Embryonic facial prominence (tissue), 1 donor: ENCODE data around the gene CYBA.

Experiments used
- DNase-seq: peaks from one replicate; pipeline ENCODE4 v3.0.0-alpha.2; 2016; ENCODE audit errors: extremely low spot score

The CYBA gene

DNA sequence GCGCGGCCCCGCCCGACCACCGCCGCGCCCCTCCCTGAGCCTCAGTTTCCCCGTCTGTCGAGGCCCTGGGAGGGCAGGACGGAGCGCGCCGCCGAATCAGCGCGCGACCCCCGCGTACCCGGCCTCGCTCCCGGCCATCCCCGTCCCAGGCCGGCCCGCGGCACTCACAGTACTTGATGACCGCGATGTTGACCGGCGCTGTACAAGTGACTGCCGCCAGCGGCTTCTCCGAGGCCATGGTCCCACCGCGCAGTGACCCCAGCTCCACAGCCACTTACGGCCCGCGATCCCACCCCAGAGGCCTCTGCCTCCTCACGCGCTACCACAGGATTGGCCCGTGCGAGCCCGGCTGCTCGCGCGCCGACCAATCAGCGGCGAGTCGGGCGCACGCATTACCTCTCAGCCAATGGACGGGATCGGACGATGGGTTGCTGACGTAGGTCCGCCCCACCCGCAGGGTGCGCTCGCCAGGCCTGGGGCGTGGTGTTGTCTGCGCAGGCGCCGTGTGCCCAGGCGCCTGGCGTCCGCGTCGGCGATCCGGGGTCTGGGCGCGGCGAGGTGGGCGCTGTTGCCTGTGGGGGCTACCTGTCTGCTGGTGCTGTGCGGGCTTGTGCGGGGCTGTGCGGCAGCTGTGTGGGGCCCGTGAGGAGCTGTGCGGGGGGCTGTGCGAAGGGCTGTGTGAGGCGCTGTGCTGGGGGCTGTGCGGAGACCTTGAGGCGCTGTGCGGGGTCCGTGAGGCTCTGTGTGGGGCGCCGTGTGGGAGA, 12.2 kb upstream of the CYBA start, which contains the start of gene MVD:
TSS of gene MVD (minus strand) at position 249 of the 764 bp plus-strand sequence. CDS start at position 238, 11 bp downstream.
- DNase-seq, result peak; percentile 95

DNA sequence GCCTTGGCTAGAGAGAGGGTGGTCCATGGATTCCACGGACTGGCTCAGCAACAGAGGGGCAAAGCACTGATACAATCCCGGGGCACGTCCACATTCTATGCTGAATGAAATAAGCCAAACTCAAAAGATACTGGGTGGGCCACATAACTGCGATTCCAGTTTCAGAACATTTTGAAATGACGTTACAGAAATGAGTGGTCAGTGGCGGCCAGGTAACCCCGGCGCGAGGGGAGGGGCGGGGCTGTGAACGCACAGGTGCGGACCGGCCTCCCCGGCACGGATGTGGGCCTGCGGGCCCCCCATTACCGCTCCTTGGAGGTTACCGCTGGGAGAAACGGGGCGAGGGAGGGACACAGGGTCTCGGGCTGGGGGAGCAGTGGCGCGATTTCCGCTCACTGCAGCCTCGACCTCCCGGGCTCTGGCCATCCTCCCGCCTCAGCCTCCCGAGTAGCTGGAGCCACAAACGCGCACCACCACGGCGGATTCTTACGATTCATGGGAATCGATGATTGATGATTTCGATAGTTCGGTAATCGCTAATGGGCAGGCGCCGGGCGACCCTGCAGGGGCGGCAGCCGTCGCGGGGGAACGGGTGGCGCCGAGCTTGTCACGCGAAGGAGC, 11.5 kb upstream of the CYBA start:
- DNase-seq, result no peak

DNA sequence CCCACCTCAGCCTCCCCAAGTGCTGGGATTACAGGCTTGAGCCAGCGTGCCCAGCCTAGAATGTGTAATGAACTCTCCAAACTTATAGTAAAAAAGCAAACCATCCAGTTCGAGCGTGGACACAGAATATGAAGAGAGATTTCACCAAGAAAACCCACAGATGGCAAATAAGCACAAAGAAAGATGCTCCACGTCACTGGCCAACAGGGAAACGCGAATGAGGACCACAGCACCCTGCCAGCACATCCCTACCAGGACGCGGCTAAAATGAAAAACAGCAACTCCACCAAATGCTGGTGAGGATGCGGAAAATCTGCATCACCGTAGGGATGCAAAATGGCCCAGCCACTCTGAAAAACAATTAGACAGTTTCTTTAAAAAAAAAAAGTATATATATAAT, 10.6 kb upstream of the CYBA start:
- DNase-seq, result no peak

DNA sequence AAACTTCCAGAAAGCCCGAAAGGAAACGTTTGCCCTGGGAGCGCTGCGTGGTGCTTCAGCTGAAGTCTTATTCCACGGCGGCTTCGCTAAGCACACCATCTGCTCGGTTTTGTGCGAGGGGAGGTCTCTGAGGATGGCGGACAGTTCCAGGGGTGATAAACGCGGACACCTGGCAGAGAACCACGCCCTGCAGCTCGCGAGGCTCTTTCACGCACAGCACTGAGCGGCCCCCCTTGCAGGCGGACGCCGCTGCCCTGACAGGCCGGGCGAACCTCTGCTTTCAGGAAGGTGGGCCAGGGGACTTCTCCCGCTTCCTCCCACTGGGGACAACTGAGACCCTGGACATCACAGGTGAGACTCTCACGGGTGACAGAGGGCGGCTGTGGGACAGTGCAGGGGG, 8.3 kb upstream of the CYBA start:
- DNase-seq, result no peak

DNA sequence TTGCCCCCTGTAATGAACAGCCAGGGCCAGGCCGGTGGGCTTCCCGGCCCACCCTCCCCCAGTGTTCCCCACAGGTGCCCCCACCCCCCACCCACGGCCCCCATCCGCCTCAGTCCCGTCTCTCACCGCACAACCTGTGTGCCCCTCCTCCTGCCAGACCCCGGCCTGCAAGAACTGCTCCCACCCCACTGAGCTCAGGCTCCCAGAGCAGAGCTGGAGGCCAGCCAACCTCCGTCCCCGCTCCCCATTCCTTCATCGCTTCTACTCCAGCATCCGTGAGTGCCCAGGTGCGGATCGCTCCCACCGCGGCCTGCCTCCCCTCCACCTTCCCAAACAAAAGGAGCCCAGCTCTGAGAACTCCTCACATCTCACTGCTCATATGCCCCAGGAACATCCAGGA, 7.9 kb upstream of the CYBA start:
- DNase-seq, result no peak

DNA sequence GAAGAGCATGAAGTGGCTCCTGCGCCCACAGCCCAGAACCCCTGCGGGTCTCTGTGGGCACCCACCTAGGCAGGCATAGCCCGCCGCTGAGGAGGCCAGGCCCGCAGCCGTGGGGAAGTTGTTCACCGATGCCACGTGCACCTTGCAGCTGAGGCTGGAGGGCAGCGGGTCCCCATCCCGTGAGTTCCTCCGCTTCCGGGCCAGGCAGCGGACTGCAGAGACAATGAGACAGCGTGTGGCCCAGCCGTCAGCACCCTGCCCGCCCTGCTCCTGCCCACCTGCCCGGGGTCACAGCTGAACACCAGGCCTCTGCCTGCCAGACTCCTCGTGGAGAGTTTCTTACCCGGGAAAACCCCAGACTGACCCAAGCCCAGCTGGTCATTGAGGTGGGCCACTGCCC, 6.5 kb upstream of the CYBA start:
- no peak for DNase-seq

DNA sequence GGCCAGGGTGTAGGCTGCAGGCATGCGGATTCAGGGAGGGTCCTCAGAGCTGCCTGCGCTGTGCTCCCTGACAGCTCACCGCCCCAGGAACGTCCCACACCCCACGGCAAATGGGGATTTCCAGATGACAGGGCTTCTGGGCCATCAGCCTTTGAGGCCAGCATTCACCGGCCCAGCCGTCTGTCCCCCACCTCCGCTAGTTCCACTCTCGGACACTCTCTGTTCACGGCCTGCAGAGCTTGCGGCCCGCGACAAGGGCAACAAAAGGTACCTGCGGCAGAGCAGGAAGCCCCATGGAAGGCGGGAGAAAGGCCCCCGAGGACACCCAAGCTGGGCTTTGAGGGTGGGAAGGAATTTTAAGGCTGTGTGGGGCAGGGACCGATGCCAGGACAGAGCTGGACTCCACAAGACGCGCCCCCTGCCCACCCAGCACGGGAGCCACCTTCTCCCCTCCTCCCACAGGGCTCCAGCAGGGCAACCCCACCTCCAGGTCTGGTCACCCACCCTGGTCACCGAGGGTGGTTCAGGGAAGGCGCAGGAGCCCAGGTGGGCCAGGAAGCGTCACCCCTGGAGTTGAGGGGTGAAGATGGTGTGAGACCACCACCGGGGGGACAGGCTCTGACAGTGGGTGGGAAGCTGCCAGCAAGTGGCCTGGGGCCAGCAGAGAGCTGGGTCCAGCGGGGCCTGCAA, 5.6 kb upstream of the CYBA start:
- DNase-seq, result no peak

DNA sequence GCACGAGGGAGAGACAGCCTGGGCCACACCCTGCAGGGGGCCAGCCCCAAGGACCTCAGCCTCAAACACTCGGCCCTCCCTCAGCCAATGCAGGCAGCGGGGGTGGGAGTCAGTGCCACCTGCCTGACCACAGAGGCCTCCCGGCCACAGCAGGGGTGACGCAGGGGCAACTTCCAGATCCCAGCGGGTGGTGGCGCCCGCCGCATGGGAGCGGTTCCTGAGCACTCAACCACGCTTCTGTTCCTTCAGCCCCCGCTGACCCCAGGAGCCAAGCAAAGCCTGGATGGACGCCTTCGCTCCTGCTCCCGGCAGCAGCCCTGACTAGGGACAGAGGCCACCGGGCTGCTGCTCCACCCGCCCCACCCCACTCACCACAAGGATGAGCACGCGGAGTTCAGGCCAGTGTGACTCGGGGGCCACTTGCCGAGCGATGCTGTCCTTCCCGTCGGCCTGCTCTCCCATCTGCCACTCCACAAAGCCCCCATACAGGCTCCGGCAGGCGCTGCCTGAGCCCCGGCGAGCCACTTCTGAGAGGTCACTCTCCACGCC, 5.0 kb upstream of the CYBA start:
- DNase-seq, result no peak

DNA sequence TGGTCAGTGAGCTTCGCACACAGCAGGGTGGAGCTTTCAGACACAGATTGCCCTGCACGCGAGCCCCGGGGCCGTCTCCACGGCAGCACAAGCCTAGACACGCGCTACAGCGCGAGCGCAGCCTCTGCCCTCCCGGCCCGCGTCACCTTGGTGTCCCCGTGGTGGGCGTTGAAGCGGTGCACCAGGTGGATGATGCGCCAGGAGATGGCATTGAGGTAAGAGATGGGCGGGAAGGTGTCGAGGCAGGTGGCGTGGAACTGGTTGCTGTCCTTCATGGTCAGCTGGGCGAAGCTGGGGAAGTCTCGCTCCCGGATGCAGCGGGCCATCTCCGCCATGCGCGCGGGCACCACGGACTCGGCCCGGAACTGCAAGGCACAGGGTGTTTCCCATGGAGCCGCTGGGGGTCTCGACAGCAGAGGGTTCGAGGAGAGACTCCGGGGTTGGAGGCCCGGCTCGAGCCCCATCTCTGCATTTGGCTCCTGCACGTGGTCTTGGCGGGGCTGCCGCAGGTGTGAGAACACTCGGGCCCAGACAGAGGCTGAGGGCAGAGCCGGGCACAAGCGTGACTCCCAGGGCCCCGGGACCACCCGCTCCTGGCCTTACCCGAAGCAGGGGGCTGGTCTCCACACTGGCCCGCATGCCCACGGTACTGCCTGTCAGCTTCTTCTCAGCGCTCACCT, 4.3 kb upstream of the CYBA start:
- DNase-seq, result no peak

DNA sequence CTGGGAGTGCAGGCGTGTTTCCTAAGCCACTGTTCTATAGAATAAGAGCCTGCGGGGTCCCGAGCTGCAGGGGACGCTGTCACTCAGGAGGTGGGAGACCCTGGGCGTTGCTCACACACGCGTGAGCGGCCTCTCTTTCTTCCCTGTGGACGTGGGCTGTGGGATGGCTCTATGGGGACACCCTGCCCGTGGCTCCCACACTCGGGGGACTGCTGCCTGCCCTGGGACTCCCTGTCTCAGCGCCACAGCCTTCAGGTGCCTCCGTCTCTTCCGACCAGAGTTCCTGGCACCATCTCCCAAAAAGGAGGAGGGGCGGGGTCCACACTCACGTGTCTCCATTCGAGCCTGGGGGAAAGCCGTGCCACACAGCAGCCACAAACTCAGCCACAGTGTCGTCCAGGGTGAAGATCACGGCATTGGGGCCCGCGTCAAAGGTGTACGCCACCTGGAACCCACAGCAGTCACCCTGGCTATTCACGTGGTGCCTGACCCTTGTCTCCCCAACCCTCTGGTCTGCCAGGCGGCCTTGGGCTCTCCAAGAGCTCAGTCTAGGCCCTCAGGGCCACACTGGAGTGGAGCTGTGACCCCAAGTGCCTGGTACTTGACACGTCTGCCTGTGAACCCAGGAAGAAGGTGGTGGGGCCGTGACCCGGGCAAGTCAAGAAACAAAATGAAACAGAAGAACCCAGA, 3.7 kb upstream of the CYBA start:
- no peak for DNase-seq

DNA sequence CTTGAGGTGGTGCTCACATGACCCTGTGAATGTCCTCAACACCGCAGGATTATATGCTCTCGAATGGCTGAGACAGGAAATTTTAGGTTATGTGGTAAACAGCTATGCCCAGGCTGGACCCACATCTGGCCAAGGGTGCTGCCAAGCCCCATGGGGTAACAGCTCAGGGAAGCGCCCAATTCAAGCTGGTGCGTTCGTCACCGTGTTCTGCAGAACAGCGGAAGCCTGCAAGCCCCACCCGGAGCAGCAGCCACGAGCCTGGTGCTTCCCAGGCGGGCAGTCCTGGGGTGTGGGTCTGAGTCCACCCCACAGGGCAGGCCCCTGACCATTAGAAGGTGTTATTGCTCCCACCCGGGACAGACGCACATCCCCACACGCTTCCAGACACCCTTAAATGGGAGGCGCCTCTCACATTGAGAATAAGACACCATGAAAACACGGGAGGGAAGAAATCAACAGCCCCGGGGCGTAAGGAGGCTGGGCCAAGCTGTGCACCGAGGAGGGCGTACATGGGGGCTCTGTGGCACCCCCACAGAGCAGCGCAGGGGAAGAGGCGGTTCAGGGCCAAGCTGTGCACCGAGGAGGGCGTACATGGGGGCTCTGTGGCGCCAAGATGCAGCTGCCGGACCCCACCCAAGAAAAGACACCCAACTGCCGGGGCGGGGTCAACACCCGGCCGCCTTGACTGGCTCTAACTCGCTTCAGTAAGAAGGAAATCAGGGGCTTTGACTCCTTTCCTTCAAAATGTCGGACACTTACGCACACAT, 2.9 kb upstream of the CYBA start:
- DNase-seq, result no peak

DNA sequence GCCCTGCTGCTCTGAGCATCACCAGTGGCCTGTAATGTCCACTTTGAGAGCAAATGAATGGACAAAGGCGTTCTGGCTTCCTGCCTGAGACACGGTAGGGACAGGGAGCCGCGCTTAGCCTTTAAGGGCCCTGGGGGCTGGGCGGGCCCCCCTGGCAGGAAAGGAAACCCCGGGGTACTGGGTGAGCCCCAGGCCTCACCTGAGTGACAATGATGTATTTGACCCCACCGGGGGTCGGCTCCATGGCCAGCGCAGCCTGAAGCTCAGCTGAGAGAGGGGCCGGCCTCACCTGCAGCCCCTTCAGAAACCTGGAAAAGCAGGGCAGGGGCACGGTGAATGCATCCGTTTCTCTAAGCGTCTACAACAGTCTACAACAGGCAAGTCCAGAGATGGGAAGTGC, 2.2 kb upstream of the CYBA start:
- no peak for DNase-seq

DNA sequence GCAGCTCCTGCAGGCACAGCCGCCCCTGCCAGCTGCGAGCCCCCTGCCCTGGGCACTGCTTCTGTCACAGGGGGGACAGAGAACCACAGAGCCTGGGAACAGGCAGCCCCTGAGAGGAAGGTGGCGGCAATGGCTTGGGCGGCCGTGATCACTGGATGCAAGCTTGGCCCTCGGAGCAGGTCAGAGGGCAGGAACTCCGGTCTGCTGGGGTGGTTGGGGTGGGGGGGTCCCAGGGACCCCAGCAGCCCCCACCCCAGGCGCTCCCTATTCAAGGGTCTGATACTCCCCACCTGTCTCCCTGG, 1.9 kb upstream of the CYBA start:
- no peak for DNase-seq

DNA sequence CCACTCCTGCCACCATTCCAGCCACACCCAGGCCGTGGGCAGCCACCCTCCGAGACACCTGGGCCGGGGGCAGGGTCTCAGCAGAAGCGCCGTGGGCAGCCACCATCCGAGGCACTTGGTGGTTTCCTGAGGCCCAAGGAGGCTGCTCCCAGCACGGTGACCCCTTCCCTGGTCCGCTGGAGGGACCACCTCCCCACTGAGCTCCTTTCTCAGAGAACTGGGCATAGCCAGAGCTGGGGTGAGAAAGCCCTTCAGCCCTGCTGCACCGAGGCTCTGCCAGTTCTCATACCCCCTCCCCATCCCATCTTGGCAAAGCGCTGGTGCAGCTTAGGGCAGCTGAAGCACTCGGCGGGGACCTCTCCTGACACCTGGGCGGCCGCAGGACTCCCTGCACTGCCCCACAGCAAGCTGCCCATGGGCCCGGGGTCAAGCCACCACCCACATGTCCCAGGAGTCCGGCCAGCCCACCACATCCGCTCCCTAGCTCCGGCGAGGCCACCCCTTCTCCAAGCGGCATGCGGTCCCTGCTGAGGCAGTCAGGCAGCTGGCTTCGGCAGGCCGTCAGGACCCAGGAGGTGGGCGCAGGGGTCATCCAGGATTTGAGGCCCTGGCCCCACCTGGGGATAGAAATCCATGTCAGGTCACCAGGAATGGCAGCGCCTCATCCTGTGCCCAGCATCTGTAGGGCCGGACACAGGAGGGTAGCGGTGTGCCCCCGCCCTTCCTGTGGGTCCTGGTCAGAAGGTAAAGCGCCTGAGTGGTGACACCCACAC, 1.3 kb upstream of the CYBA start:
- no peak for DNase-seq

DNA sequence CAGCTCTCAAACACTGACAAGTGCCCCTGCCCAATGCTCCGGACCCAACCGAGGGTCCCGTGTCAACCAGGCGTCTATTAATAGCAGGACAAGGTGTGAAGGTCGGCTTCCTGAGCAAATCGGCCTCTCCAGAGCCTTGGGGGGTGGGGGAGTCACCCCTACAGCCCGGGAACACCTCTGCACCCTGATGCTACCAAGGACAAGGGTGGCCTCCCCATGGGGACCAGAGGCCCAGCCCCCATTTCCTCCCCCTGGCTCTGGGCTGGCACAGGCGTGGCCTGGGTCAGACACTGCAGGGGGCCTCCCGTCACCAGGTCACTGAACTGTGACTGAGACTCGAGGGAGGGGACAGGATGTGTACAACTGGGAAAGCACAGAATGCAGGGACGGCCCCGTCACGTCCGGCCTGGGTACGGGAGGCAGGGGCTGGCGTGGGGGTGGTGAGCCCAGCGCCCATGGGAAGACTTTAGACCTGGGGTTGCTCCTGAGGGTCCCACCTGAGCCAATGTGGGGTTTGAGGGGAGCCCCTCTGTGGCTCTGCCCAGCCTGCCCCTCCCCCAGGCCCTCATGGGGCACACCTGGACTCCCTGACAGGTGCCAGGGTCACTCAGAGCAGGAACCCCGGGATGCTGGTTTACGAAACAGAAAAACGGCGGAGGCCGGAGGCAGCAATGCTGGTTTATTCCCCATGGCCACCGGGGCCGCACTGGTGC, 579 bp upstream of the CYBA start:
- no peak for DNase-seq

DNA sequence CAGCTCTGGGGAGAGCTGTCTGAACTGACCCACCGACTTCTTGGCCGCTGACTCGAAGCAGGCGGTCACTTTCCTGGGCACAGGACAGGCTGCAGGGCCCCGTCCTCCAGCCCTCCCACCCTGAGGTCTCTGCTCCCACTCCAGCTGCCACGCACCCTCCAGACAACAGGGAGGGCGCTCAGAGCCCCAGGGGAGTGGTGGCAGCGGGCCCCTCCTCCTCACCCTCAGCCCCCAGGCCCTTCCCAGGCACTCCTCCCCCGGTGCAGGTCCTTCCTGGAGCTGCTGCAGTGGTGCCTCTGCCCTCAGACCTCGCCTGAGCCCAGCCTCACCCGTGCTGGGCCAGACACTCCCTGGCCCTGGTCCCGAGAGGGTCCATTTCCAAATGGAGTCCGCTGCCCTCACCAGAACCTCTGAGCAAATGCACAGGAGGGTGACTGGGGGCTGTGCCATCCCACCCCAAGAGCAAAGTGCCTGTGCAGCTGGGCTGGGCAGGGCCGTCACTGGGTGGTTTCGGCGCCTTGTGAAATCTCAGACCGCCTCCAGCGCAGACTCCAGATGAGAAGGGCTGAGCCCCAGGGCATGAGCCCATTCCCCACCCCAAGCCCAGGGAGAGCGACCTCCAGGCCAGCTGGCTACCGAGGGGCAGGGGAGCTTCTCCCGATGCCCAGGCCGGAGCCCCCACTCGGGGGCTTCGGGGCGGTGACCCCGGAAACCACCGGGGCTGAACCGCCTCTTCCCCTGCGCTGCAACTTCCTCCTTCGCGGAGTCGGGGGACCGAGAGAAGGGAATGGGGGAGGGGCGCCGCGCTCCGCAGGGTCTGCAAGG, 717 bp downstream of the CYBA start:
- no peak for DNase-seq

DNA sequence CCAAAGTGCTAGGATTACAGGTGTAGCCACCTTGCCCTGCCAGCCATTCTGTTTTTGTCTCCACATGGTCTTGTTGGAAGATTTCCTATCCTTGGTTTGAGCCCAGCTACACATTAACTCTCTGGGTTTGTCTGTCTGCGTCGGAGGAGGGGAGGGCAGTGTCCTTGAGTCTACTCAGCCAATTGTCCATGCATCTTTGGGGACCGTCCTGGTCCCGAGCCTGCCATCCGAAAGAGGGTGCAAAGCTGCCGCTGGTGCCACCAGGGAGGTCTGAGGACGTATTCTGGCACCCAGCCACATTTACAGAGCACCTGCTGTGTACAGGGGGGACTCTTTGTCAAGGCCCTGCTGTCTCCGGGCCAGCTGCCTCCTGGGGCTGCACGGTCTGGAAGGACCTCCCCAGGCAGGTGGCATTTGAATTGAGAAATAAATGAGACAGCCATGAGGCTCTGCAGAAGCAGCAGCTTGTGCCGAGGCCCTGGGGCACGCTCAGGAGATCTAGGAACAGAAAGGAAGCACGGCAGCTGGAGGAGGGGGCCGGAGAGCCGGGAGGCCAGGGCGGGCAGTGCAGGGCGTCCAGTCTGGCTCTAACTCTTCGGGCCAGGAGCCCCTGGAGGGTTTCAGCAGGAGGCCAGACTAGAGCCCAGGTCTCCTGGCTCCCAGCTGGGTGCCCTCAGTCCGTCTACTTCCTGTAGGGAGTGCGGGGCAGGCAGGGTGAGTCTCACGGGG, 1.5 kb downstream of the CYBA start:
- DNase-seq, result no peak
